ENCODE results near the gene ATXN7.

The ATXN7 gene

GRCh38 chr3:63963496-63963895, 99.8 kb downstream of the ATXN7 start:
- no peak for DNase-seq (ENCODE audit: low read depth in 2 of 2)

GRCh38 chr3:63964681-63965485, 101.2 kb downstream of the ATXN7 start:
- DNase-seq (ENCODE audit: low read depth in 2 of 2): no peak

GRCh38 chr3:63966007-63966406, 102.3 kb downstream of the ATXN7 start:
- DNase-seq (ENCODE audit: low read depth in 2 of 2): no peak

- DNase-seq (ENCODE audit: low read depth in 2 of 2): no peak
Observed at GRCh38 chr3:63966871-63967270, 103.2 kb downstream of the ATXN7 start.

GRCh38 chr3:63967675-63968611, 104.3 kb downstream of the ATXN7 start:
- DNase-seq (ENCODE audit: low read depth in 2 of 2): no peak

DNA sequence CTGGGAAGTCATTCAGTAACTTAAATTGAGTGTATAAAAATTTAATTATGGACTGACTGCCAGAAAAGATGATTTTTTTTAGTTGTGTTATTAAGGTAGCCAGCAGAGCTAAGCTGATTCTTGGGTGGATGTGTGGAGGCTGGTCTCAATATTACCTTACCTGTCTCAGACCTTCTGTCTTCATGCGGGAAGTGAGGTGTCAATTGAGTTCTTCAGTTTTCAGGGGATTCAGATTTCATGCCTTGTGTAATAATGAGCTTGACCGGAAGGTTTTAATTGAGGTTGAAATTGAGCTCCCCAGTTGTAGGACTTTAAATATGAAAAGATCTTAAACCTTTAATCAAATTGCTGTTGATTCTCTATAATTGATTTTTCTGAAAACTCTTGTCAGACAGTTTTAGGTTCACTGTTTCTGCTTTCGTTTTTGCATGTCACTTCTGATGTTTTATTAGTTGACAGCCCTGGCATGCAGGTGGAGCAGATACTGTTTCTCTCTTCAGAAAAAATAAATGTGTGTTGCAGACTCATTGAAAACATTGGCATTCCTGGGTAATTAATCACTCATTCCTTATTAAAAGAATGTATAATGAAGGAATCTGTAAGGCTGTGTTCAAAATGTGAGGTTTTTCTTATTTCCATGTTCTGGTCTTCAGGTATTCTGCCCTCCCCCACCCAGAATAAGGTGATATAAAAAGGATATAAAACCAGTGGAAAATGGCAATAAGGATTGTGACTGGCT, 105.1 kb downstream of the ATXN7 start:
- no peak for DNase-seq (ENCODE audit: low read depth in 2 of 2)

DNA sequence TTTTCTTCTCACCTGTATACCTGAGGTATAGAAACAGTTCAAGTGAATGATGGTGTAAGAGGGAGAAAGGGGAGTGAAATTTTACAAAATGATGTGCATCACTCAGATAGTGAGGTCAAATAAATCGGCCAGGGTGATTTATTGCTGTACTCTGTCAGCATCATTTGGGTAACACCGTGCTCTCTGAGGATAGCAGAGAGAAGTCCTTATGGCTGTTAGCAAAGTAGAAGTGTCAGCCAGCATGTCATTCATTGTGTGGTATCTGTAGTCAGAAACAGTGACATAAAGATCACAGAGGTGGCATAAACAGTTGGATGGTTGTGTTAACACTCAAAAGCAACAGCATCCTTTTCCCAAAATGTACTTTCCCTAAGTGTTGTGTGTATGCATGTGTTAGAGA, 106.2 kb downstream of the ATXN7 start:
- DNase-seq (ENCODE audit: low read depth in 2 of 2): no peak

DNA sequence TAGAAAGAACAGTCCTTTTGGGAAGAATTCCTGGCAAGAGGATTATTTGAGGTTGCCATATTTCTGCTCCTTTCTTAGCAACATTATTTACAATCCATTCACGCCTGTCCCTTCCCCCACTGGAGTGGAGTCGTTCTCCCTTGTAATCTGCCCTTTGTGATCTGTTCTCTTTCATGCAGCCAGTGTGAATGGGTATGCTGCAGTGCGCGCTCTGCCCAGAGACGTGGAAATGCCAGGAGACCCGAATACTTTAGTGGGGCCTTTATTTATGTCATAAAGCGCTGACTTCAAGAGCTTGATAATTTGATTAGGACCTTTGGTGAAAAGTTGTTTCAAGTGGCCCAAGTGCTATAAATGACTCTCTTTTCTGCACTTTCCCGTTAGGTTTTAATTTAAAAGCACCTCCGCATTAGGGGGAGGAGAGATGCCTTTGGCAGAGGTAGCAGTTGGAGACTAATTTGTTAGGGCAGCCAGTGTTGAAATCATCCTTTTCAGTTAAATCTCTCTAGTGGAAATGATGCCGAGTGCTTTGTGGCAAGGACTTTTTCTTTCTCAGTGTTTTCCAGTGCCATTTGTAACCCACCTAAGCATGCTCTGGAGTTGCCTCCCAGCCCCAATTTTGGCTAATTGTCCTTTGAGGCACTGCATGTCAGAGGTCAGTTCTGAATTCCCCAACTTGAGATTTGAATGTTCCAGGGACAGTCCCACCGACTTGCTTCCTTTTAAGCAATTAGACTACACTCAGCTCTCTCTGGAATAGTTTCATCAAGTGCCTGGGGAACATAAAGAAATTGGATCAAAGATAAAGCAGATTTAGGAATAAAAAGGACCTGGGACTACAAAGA, 107.2 kb downstream of the ATXN7 start:
- no peak for DNase-seq (ENCODE audit: low read depth in 2 of 2)

DNA sequence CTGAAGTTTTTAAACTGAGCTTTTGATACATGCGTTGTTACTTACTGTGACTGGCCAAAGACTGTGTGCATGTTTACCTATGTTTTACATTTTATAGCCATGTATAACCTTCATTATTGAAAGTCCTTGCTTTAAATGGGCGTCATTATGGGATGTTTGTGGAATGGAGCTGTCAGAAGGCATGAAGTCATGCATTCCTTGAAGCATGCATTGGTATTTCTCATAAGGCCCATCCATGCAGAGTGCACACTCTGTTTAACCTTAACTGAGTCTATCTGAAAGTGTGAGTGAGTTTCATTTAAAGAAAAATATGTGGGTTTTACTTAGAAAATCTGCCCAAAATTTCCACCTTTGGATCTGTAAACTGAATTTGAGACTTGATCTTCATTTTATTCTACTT, 108.5 kb downstream of the ATXN7 start:
- DNase-seq (ENCODE audit: low read depth in 2 of 2): no peak

- no peak for DNase-seq (ENCODE audit: low read depth in 2 of 2)
Observed at GRCh38 chr3:63972987-63973386, 109.3 kb downstream of the ATXN7 start.

- DNase-seq (ENCODE audit: low read depth in 2 of 2): no peak
Observed at GRCh38 chr3:63973406-63973805, 109.7 kb downstream of the ATXN7 start.

- no peak for DNase-seq (ENCODE audit: low read depth in 2 of 2)
Observed at GRCh38 chr3:63974451-63974850, 110.8 kb downstream of the ATXN7 start.

DNA sequence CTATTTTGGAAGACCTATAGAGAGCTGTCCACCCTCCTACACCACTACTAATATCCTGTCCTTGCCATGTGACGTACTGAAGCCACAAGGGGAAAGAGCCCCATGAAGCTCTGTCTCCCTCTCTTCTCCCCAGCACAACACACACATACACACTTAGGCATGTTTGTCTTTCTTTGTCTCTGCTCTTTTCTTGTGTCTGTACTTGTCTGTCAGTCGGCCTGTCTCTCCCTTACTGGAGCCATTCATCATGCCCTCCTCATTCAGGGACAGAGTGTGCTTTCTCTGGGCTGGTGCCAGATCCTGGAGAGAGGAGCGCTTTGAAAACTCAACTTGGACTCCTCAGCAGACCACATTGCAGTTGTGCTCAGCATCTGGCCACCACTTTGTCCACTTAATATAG, 112.1 kb downstream of the ATXN7 start:
- DNase-seq (ENCODE audit: low read depth in 2 of 2): no peak

- no peak for DNase-seq (ENCODE audit: low read depth in 2 of 2)
Observed at GRCh38 chr3:63976161-63976871, 112.6 kb downstream of the ATXN7 start.

- no peak for DNase-seq (ENCODE audit: low read depth in 2 of 2)
Observed at GRCh38 chr3:63976872-63977200, 113.2 kb downstream of the ATXN7 start.

DNA sequence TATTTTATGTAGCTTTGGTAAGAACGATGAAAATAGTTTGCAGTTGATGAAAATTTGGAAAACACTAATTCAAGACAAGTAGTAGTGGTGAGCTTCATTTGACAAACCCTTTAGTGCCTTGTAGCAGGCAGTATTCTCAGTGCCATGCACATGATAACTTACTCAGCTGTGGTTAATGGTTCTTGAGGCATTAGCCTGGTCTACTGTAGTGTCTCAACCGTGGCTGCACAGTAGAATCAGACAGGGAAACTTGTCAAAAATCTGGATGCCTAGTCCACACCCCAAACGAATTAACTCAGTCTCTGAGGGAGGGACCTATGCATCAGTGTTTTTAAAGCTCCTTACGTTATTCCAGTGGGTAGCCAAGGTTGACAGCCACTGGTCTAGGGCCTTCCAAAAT, 114.2 kb downstream of the ATXN7 start:
- DNase-seq (ENCODE audit: low read depth in 2 of 2): no peak

DNA sequence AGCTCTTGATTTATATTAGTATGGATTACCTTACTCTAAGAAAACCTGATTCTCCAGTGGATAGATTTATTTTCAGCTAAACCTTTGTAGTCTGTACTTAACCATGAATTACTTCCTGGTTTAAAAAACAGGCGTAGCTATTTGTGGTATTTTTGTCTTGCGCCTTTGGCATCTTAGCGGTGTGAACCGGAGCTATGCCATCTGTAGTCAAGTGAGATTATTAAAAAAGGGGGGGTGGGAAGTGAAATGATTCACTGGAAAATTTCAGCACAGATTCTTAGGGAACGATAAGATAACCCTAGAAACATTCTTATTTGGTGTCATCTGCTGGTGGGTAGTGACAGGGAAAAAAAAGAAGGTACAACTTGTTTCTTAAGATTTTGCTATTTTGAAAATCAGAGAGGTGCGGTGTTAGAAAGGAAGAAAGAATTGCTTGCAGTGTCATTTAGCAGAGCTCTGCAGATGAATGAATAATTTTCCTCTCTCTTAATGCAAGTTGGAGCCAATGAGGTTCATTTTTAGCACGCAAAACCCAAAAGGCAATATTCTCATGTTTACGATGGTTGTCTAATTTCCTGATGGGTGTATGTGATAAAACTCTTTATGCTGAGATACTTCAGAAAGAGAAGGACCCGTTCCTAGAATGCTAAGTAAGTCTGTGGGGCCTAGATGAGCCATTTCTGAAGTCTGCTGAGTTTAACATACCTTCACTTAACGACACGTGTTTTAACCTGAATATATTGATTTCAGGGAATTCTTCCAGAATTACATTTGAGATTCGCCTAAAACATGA, 115.6 kb downstream of the ATXN7 start:
- DNase-seq (ENCODE audit: low read depth in 2 of 2): no peak

DNA sequence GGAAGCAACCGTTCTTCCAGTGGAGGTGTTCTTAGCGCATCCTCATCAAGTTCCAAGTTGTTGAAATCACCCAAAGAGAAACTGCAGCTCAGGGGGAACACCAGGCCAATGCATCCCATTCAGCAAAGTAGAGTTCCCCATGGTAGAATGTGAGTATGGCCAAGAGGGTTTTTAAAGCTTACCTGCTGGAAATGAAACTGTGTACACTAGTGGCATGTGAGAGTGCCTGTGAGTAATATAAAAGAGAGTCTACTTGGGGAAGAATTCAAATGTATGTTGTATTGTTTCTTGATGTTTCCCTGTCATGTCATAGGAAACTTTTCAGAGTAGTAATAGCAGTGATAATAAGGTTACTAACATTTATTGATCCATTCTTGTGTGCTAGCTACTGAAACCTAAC, 116.4 kb downstream of the ATXN7 start:
- DNase-seq (ENCODE audit: low read depth in 2 of 2): no peak

DNA sequence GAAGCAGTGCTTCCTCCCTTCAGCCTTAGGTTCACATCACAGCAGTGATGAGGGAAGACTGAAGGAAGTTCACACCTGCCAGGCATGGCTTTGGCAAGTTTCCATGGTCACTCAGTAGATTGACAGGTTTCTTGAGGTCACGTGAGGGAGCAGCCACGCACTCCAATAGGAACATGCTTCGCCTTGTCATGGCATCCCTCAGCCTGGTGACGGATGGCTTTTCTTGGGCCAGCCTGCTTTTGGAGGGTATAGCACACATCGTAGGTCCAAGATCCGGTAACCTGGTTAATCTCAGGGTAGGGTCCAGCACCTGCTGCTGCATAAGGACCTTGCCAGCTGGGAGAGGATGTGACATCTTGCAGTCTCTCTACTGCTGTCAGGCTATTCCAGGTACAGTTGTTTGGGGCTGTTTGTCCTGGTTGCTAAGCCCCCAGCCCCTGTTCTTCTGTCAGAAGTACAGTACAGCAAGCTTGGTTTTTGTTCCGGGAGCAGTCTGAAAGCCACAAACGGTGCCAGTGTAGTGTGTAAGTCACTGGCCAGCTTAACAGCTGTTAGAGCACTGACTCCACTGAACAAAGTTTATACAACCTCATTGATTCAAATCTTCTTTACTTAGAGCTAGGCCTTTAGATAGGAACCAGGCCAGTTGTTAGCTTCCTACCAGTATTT, 117.3 kb downstream of the ATXN7 start:
- DNase-seq (ENCODE audit: low read depth in 2 of 2): no peak

Data from stimulated activated CD8-positive, alpha-beta memory T cell treated with anti-CD3 and anti-CD28 coated beads, Interleukin-2, amount 100 ng/mL, for 48 hours (primary cell).